Measurements from ENCODE around the gene KLKB1.

- TF ChIP-seq CTCF (IDR thresholded peaks at IDR 0.05; ENCODE audit: insufficient read depth, low read depth, low read length) (no peak), EZH2 (IDR thresholded peaks at IDR 0.05; ENCODE audit: insufficient read depth, low read length) (no peak)
These were observed 26.3 kb upstream of the KLKB1 start for GRCh38 chr4:186201010-186201409.

Data from astrocyte (in vitro differentiated cells and primary cell).